Measurements from ENCODE around the gene ERFL. TPM values are rescaled to one million over a fixed set of nuclear protein-coding genes. Genes with fewer than 3 reads are reported as not detected.

ERFL gene
- total RNA-seq, 4 donors from 2014 or later = 0.32 to 0.42 (median 0.33) TPM; not detected in 1

GRCh38 chr19:41897820-41898219 lies 30.4 kb downstream of the ERFL start:
- peaks cover 80 to 95% (median 89%) of the 10 kb centered on the region in 4 donors for H3K36me3 ChIP-seq
- no peak for DNase-seq (ENCODE audit: extremely low spot score)
- no peaks in the 10 kb centered on the region for H3K4me1 ChIP-seq
- H3K4me3 ChIP-seq = no peak overlapping the region
- intact Hi-C loops (cut with DNase I) = no loop called here
- 88% methylated on average over 22 of the region's 24 CpGs for WGBS
- H3K27me3 ChIP-seq = no peaks in the 10 kb centered on the region
- no peaks in the 10 kb centered on the region for H3K9me3 ChIP-seq
- TF ChIP-seq CTCF (IDR thresholded peaks at IDR 0.05) (no peak), POLR2AphosphoS5 (IDR thresholded peaks at IDR 0.05) (no peak), EP300 (IDR thresholded peaks at IDR 0.05) (no peak), POLR2A (IDR thresholded peaks at IDR 0.05; ENCODE audit: low read depth) (no peak)
- no peak overlapping the region for H3K27ac ChIP-seq (replicated peaks in 1 of 4)

- no peaks in the 10 kb centered on the region for H3K9me3 ChIP-seq
- no peaks in the 10 kb centered on the region for H3K27me3 ChIP-seq
- DNase-seq (ENCODE audit: extremely low spot score) = no peak
- no peaks in the 10 kb centered on the region for H3K4me1 ChIP-seq
- intact Hi-C loops (cut with DNase I) = no loop called here
- H3K4me3 ChIP-seq = no peak overlapping the region
- no peak for TF ChIP-seq CTCF (IDR thresholded peaks at IDR 0.05)
- TF ChIP-seq EP300 (IDR thresholded peaks at IDR 0.05) = no peak
- TF ChIP-seq POLR2A (IDR thresholded peaks at IDR 0.05; ENCODE audit: low read depth) = no peak
- no peak for TF ChIP-seq POLR2AphosphoS5 (IDR thresholded peaks at IDR 0.05)
- H3K36me3 ChIP-seq = peaks cover 79 to 95% (median 89%) of the 10 kb centered on the region in 4 donors
- 90% methylated on average over 3 of the region's 3 CpGs for WGBS
- H3K27ac ChIP-seq (replicated peaks in 1 of 4) = no peak overlapping the region
These were observed 31.1 kb downstream of the ERFL start for GRCh38 chr19:41897181-41897580.

DNA sequence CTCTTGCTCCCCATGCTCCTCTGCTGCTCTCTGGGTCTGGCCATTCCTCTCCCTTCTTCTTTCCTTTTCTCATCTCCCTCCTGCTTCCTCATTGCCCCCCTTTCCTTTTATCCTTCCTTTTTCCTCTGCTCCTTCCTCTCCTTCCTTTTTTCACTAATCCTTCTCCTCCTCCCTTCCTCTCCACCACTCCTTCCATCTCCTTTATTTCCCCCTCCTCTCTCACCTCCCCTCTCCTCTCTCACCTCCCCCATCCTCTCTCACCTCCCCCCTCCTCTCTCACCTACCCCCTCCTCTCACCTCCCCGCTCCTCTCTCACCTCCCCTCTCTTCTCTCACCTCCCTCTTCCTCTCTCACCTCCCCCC lies 31.7 kb downstream of the ERFL start:
- H3K4me1 ChIP-seq = no peaks in the 10 kb centered on the region
- 92% methylated on average over 1 of the region's 1 CpG for WGBS
- no peak for DNase-seq (ENCODE audit: extremely low spot score)
- H3K27ac ChIP-seq (replicated peaks in 1 of 4) = no peak overlapping the region
- no peaks in the 10 kb centered on the region for H3K9me3 ChIP-seq
- intact Hi-C loops (cut with DNase I) = no loop called here
- H3K4me3 ChIP-seq = no peak overlapping the region
- TF ChIP-seq CTCF (IDR thresholded peaks at IDR 0.05) = no peak
- no peak for TF ChIP-seq POLR2AphosphoS5 (IDR thresholded peaks at IDR 0.05)
- no peak for TF ChIP-seq EP300 (IDR thresholded peaks at IDR 0.05)
- no peak for TF ChIP-seq POLR2A (IDR thresholded peaks at IDR 0.05; ENCODE audit: low read depth)
- H3K27me3 ChIP-seq = no peaks in the 10 kb centered on the region
- peaks cover 74 to 95% (median 89%) of the 10 kb centered on the region in 4 donors for H3K36me3 ChIP-seq

GRCh38 chr19:41895745-41896580 lies 32.3 kb downstream of the ERFL start:
- no peak for TF ChIP-seq EP300 (IDR thresholded peaks at IDR 0.05)
- TF ChIP-seq POLR2AphosphoS5 (IDR thresholded peaks at IDR 0.05) = no peak
- no peak for TF ChIP-seq POLR2A (IDR thresholded peaks at IDR 0.05; ENCODE audit: low read depth)
- no peak for TF ChIP-seq CTCF (IDR thresholded peaks at IDR 0.05)
- 80% methylated on average over 8 of the region's 19 CpGs for WGBS
- H3K27me3 ChIP-seq = no peaks in the 10 kb centered on the region
- DNase-seq (ENCODE audit: extremely low spot score) = no peak
- H3K9me3 ChIP-seq = no peaks in the 10 kb centered on the region
- H3K4me3 ChIP-seq = no peak overlapping the region
- intact Hi-C loops (cut with DNase I) = no loop called here
- no peaks in the 10 kb centered on the region for H3K4me1 ChIP-seq
- H3K36me3 ChIP-seq = peaks cover 68 to 94% (median 86%) of the 10 kb centered on the region in 4 donors
- H3K27ac ChIP-seq (replicated peaks in 1 of 4) = no peak overlapping the region

Data from esophagus muscularis mucosa (tissue), 4 donors.